H9 (cell line): Measurements from ENCODE around the gene TMEM82. TPM values are rescaled to one million over a fixed set of nuclear protein-coding genes. Genes with fewer than 3 reads are reported as not detected.

Experiments
- DNase-seq: peaks from one replicate; pipeline ENCODE4 v3.0.0-alpha.2; 2017
- H2AFZ ChIP-seq: one replicate; pipeline ENCODE4 v1.6.1; 2013; ENCODE audit warnings: mild to moderate bottlenecking, low read length, control low read depth, moderate library complexity
- H2AK5ac ChIP-seq: 2 replicates; pipeline ENCODE4 v1.6.1; 2013; ENCODE audit warnings: low read length, control low read depth, mixed read lengths; ENCODE audit not compliant: insufficient read length
- H2BK120ac ChIP-seq: one replicate; pipeline ENCODE4 v1.6.1; 2013; ENCODE audit warnings: low read depth, mild to moderate bottlenecking, low read length, control low read depth, inconsistent platforms; ENCODE audit not compliant: poor library complexity, severe bottlenecking
- H2BK12ac ChIP-seq: 2 replicates; pipeline ENCODE4 v1.6.1; 2013; ENCODE audit warnings: low read length, control low read depth, mixed read lengths, low read depth; ENCODE audit not compliant: insufficient read length
- H2BK15ac ChIP-seq: 2 replicates; pipeline ENCODE4 v1.6.1; 2013; ENCODE audit warnings: low read depth, low read length, control low read depth
- H2BK20ac ChIP-seq: one replicate; pipeline ENCODE4 v1.6.1; 2013; ENCODE audit warnings: low read depth, mild to moderate bottlenecking, low read length, control low read depth, inconsistent platforms; ENCODE audit not compliant: poor library complexity, severe bottlenecking
- H2BK5ac ChIP-seq: 2 replicates; pipeline ENCODE4 v1.6.1; 2013; ENCODE audit warnings: low read length, control low read depth, mixed read lengths; ENCODE audit not compliant: insufficient read length
- H3K14ac ChIP-seq: 2 replicates; pipeline ENCODE4 v1.6.1; 2013; ENCODE audit warnings: low read length, control low read depth; ENCODE audit not compliant: insufficient read depth
- H3K18ac ChIP-seq: 2 replicates; pipeline ENCODE4 v1.6.1; 2013; ENCODE audit warnings: low read depth, mild to moderate bottlenecking, mixed read lengths, low read length, control low read depth; ENCODE audit not compliant: insufficient read length
- H3K23ac ChIP-seq: 2 replicates; pipeline ENCODE4 v1.6.1; 2013; ENCODE audit warnings: low read length, control low read depth, mixed read lengths, low read depth; ENCODE audit not compliant: insufficient read length
- H3K23me2 ChIP-seq: 2 replicates; pipeline ENCODE4 v1.6.1; 2013; ENCODE audit warnings: low read depth, mild to moderate bottlenecking, mixed read lengths, low read length, control low read depth; ENCODE audit not compliant: insufficient read length, poor library complexity, severe bottlenecking
- H3K27ac ChIP-seq: 2 replicates; pipeline ENCODE4 v1.5.1; 2013; ENCODE audit warnings: low read length, control low read depth, mixed read lengths, low read depth; ENCODE audit not compliant: insufficient read length
- H3K27me3 ChIP-seq: 2 replicates; pipeline ENCODE4 v1.6.1; 2013; ENCODE audit warnings: low read length, control low read depth, inconsistent platforms; ENCODE audit not compliant: insufficient read depth
- H3K4ac ChIP-seq: 2 replicates; pipeline ENCODE4 v1.6.1; 2013; ENCODE audit warnings: low read depth, mild to moderate bottlenecking, control low read depth, inconsistent platforms, low read length, moderate library complexity
- H3K4me1 ChIP-seq: 2 replicates; pipeline ENCODE4 v1.6.1; 2013; ENCODE audit warnings: low read length, control low read depth, inconsistent platforms; ENCODE audit not compliant: insufficient read depth
- H3K4me2 ChIP-seq: 2 replicates; pipeline ENCODE4 v1.6.1; 2013; ENCODE audit warnings: low read length, control low read depth, mixed read lengths; ENCODE audit not compliant: insufficient read length, insufficient read depth
- H3K56ac ChIP-seq: 2 replicates; pipeline ENCODE4 v1.6.1; 2013; ENCODE audit warnings: low read depth, mild to moderate bottlenecking, mixed read lengths, low read length, control low read depth; ENCODE audit not compliant: insufficient read length
- H3K79me1 ChIP-seq: 2 replicates; pipeline ENCODE4 v1.6.1; 2013; ENCODE audit warnings: low read depth, mild to moderate bottlenecking, moderate library complexity, low read length, control low read depth, inconsistent platforms; ENCODE audit not compliant: insufficient read depth, poor library complexity, severe bottlenecking
- H3K79me2 ChIP-seq: 2 replicates; pipeline ENCODE4 v1.6.1; 2013; ENCODE audit warnings: low read length, control low read depth, inconsistent platforms; ENCODE audit not compliant: insufficient read depth
- H3K9ac ChIP-seq: 2 replicates; pipeline ENCODE4 v1.6.1; 2013; ENCODE audit warnings: low read length, control low read depth, mixed read lengths; ENCODE audit not compliant: insufficient read length; ENCODE audit errors: extremely low read depth
- H3K9me3 ChIP-seq: one replicate; pipeline ENCODE4 v1.6.1; 2013; ENCODE audit warnings: low read depth, low read length, inconsistent platforms; ENCODE audit not compliant: control insufficient read depth
- H3T11ph ChIP-seq: one replicate; pipeline ENCODE4 v1.6.1; 2013; ENCODE audit warnings: mild to moderate bottlenecking, low read length, control low read depth, inconsistent platforms
- H4K20me1 ChIP-seq: one replicate; pipeline ENCODE4 v1.6.1; 2013; ENCODE audit not compliant: control insufficient read depth, insufficient read length, insufficient read depth
- H4K5ac ChIP-seq: 2 replicates; pipeline ENCODE4 v1.6.1; 2013; ENCODE audit warnings: low read depth, mild to moderate bottlenecking, mixed read lengths, low read length, control low read depth; ENCODE audit not compliant: insufficient read length
- H4K8ac ChIP-seq: replicated peaks from 2 replicates; pipeline ENCODE4 v1.6.1; 2013; ENCODE audit warnings: low read length, control low read depth, mixed read lengths, low read depth; ENCODE audit not compliant: insufficient read length
- H4K91ac ChIP-seq: 2 replicates; pipeline ENCODE4 v1.6.1; 2013; ENCODE audit warnings: low read depth, mild to moderate bottlenecking, moderate library complexity, mixed read lengths, low read length, control low read depth; ENCODE audit not compliant: insufficient read length
- H3K27ac Mint-ChIP-seq, 3 experiments: 2 replicates in 2 of 3; 3 replicates in 1 of 3; pipeline ENCODE4 v1.8.0; 2020 to 2021; ENCODE audit warnings: mixed read lengths in 3 of 3, mild to moderate bottlenecking in 1 of 3, moderate library complexity in 1 of 3
- H3K27me3 Mint-ChIP-seq: 2 replicates; pipeline ENCODE4 v1.8.0; 2021; ENCODE audit warnings: low read depth, mild to moderate bottlenecking, moderate library complexity, mixed read lengths
- H3K36me3 Mint-ChIP-seq, 3 experiments: 2 replicates in 2 of 3; 3 replicates in 1 of 3; pipeline ENCODE4 v1.8.0; 2020 to 2021; ENCODE audit warnings: low read depth in 3 of 3, mixed read lengths in 3 of 3; ENCODE audit not compliant: insufficient read depth in 1 of 3
- H3K4me1 Mint-ChIP-seq, 2 experiments: 2 replicates each; pipeline ENCODE4 v1.8.0; 2020; ENCODE audit warnings: mixed read lengths in 2 of 2
- H3K4me3 Mint-ChIP-seq, 2 experiments: 2 replicates in 1 of 2; 3 replicates in 1 of 2; pipeline ENCODE4 v1.8.0; 2020 to 2021; ENCODE audit warnings: mild to moderate bottlenecking in 2 of 2, mixed read lengths in 2 of 2, moderate library complexity in 1 of 2
- H3K9me3 Mint-ChIP-seq, 2 experiments: 2 replicates in 1 of 2; 3 replicates in 1 of 2; pipeline ENCODE4 v1.8.0; 2020; ENCODE audit warnings: mild to moderate bottlenecking in 2 of 2, mixed read lengths in 2 of 2, moderate library complexity in 1 of 2
- WGBS: extraction: QIAGEN DNeasy Blood & Tissue Kit; methylation state at CpG from one replicate; pipeline ENCODE4 v1.1.7; 2013; ENCODE audit warnings: missing lambda C conversion rate, low lambda C conversion rate, mixed read lengths; ENCODE audit not compliant: insufficient read length; ENCODE audit errors: extremely low coverage; 5-methylcytosine and 5-hydroxymethylcytosine counted together
- total RNA-seq: library from RNA; stranded (reverse); gene quantifications from 2 replicates; pipeline ENCODE4 v1.2.1, GENCODE V29; 2021
- TF ChIP-seq, protein P1 (sequence below): fragments of 200-600 bp; sonication (generic); conservative IDR thresholded peaks from 3 replicates; pipeline ENCODE4 v1.8.0; 2021; ENCODE audit warnings: antibody characterized with exemption, mild to moderate bottlenecking

The TMEM82 gene
- total RNA-seq, 1 experiment from 2014 or later: 1.4 TPM

DNA sequence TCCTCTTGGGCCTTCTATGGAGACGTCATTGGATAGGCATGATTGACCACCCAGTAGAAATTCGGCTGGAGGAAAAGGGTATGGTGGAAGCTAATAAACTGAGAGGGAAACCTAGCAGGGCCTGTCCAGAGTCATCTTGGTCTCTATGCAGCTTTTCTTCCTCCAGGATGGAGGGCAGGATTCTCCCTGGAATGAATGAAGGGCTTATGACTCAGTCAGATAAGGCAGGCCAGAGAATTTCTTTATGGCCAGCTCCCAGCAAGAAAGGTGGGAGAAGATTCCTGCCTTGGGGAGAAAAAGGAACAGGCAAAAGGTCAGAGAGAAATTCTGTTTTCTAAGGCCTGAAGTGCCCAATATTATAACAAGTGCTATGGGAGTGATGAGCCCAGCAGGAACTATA lies 33.4 kb downstream of the TMEM82 start:
- H3K27ac Mint-ChIP-seq: peak overlapping the region in 1 of 3 experiments; percentile 79; a peak in 1 of 7 replicates
- WGBS: no CpG with 5 or more reads among the region's 2 CpGs
- TF ChIP-seq, protein P1, sequence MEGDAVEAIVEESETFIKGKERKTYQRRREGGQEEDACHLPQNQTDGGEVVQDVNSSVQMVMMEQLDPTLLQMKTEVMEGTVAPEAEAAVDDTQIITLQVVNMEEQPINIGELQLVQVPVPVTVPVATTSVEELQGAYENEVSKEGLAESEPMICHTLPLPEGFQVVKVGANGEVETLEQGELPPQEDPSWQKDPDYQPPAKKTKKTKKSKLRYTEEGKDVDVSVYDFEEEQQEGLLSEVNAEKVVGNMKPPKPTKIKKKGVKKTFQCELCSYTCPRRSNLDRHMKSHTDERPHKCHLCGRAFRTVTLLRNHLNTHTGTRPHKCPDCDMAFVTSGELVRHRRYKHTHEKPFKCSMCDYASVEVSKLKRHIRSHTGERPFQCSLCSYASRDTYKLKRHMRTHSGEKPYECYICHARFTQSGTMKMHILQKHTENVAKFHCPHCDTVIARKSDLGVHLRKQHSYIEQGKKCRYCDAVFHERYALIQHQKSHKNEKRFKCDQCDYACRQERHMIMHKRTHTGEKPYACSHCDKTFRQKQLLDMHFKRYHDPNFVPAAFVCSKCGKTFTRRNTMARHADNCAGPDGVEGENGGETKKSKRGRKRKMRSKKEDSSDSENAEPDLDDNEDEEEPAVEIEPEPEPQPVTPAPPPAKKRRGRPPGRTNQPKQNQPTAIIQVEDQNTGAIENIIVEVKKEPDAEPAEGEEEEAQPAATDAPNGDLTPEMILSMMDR: no peak
- peaks cover 55 to 90% (median 78%) of the 10 kb centered on the region in 3 experiments for H3K36me3 Mint-ChIP-seq
- H3K4me1 Mint-ChIP-seq: no peaks in the 10 kb centered on the region
- Histone ChIP-seq H2AK5ac (no peak overlapping the region), H4K8ac (no peak overlapping the region), H4K5ac (no peak overlapping the region), H2BK15ac (no peak overlapping the region), H3K4me2 (no peak overlapping the region), H2BK20ac (no peak overlapping the region), H3K23ac (no peak overlapping the region), H3K79me2 (no peaks in the 10 kb centered on the region), H2BK120ac (no peak overlapping the region), H3K79me1 (no peaks in the 10 kb centered on the region), H3K9me3 (no peaks in the 10 kb centered on the region), H3K27ac (no peak overlapping the region), H2AFZ (no peak overlapping the region), H3K4me1 (no peaks in the 10 kb centered on the region), H3K23me2 (no peaks in the 10 kb centered on the region), H3K18ac (no peak overlapping the region), H4K20me1 (no peaks in the 10 kb centered on the region), H3K4ac (no peak overlapping the region), H3T11ph (no peak overlapping the region), H3K14ac (no peak overlapping the region), H4K91ac (no peak overlapping the region), H2BK12ac (no peak overlapping the region), H3K9ac (no peak overlapping the region), H3K27me3 (no peaks in the 10 kb centered on the region), H3K56ac (no peak overlapping the region), H2BK5ac (no peak overlapping the region)
- no peaks in the 10 kb centered on the region for H3K27me3 Mint-ChIP-seq
- H3K9me3 Mint-ChIP-seq: no peaks in the 10 kb centered on the region
- no peak for DNase-seq
- H3K4me3 Mint-ChIP-seq: no peak overlapping the region
